Esophagus squamous epithelium (tissue), 4 donors: ENCODE results near the gene SAMM50.

ENCODE experiments used
- CTCF ChIP-seq, 6 experiments: fragments of 450-650 bp in 4 of 6; fragments of 200-600 bp in 2 of 6; sonication (generic) in 2 of 6; IDR thresholded peaks; one replicate each; pipeline ENCODE4 v1.5.1; 2016 to 2019; ENCODE audit warnings: antibody characterized with exemption in 6 of 6, mild to moderate bottlenecking in 4 of 6, moderate library complexity in 4 of 6
- POLR2A ChIP-seq, 4 donors: fragments of 450-650 bp; IDR thresholded peaks; one replicate each; pipeline ENCODE4 v1.6.1; 2017; ENCODE audit warnings: antibody characterized with exemption in 4 of 4, mild to moderate bottlenecking in 4 of 4, moderate library complexity in 3 of 4

GRCh38 chr22:44029069-44029468, 73.8 kb downstream of the SAMM50 start:
- TF ChIP-seq CTCF (IDR thresholded peaks at IDR 0.05) (no peak), POLR2A (IDR thresholded peaks at IDR 0.05) (no peak)
